A673 (cell line): ENCODE data around the gene ITGB8. TPM values are rescaled to one million over a fixed set of nuclear protein-coding genes. Genes with fewer than 3 reads are reported as not detected.

ENCODE experiments used
- BruUV-seq: library from RNA; stranded (reverse); fragments of 400-500 nt; replicated peaks from 2 replicates; lab custom pipeline; 2021; lab: Mats Ljungman, UMichigan
- CTCF ChIA-PET: fragments of 300-600 bp; sonication (Branson Sonifier 250); formaldehyde crosslinking; loops from one replicate; lab custom pipeline; 2022; ENCODE audit warnings: antibody characterized with exemption; lab: Charles Lee
- POLR2A ChIA-PET: fragments of 300-600 bp; sonication (Branson Sonifier 250); formaldehyde crosslinking; loops from one replicate; lab custom pipeline; 2022; ENCODE audit warnings: antibody characterized with exemption; ENCODE audit not compliant: low non-redundant PET; lab: Charles Lee
- DNase-seq: peaks from one replicate; pipeline ENCODE4 v3.0.0-alpha.2; 2015; ENCODE audit warnings: low spot score
- H3K27ac ChIP-seq: fragments of 200-600 bp; sonication (generic); 2 replicates; pipeline ENCODE4 v1.5.1; 2016; ENCODE audit warnings: mixed run types, low read depth, mild to moderate bottlenecking, mixed read lengths, antibody characterized with exemption, low read length; ENCODE audit not compliant: poor library complexity, severe bottlenecking
- H3K27me3 ChIP-seq: fragments of 200-600 bp; sonication (generic); replicated peaks from 2 replicates; pipeline ENCODE4 v1.6.1; 2017; ENCODE audit warnings: mixed run types, low read depth, mild to moderate bottlenecking, mixed read lengths, antibody characterized with exemption, low read length; ENCODE audit not compliant: insufficient read depth, poor library complexity
- H3K36me3 ChIP-seq: fragments of 200-600 bp; sonication (generic); 2 replicates; pipeline ENCODE4 v1.6.1; 2016; ENCODE audit warnings: mixed run types, mild to moderate bottlenecking, mixed read lengths, antibody characterized with exemption, low read length; ENCODE audit not compliant: insufficient read depth, poor library complexity, severe bottlenecking
- H3K4me1 ChIP-seq: fragments of 200-600 bp; sonication (generic); 2 replicates; pipeline ENCODE4 v1.6.1; 2017; ENCODE audit warnings: mixed run types, mild to moderate bottlenecking, mixed read lengths, antibody characterized with exemption, low read length; ENCODE audit not compliant: insufficient read depth, poor library complexity, severe bottlenecking
- H3K4me3 ChIP-seq: fragments of 200-600 bp; sonication (generic); 2 replicates; pipeline ENCODE4 v1.5.1; 2016; ENCODE audit warnings: low read depth, mixed run types, mild to moderate bottlenecking, mixed read lengths, low read length; ENCODE audit not compliant: poor library complexity, severe bottlenecking
- H3K9me3 ChIP-seq: fragments of 200-600 bp; sonication (generic); 2 replicates; pipeline ENCODE4 v1.6.1; 2016; ENCODE audit warnings: mixed run types, low read depth, mild to moderate bottlenecking, mixed read lengths, antibody characterized with exemption, low read length; ENCODE audit not compliant: poor library complexity, severe bottlenecking
- CTCF ChIP-seq: fragments of 300-800, 200-600 bp; sonication (generic); conservative IDR thresholded peaks from 2 replicates; pipeline ENCODE4 v1.5.1; 2017; ENCODE audit warnings: low read depth, mild to moderate bottlenecking, antibody characterized with exemption, low read length, moderate library complexity, mixed read lengths
- EZH2 ChIP-seq: fragments of 200-600 bp; sonication (generic); IDR thresholded peaks from 2 replicates; pipeline ENCODE4 v1.6.1; 2017; ENCODE audit warnings: borderline replicate concordance, low read depth, mild to moderate bottlenecking, mixed read lengths, antibody characterized with exemption, low read length; ENCODE audit not compliant: poor library complexity, severe bottlenecking
- intact Hi-C: fragments of 100-400 bp; cut with micrococcal nuclease; formaldehyde crosslinking; loops from one replicate; pipeline ENCODE4 v1.10.0; 2022; ENCODE audit not compliant: unreplicated experiment
- total RNA-seq: library from RNA; stranded (reverse); gene quantifications from 2 replicates; pipeline ENCODE4 v1.2.3, GENCODE V29; 2021

The ITGB8 gene
- total RNA-seq, 1 experiment from 2014 or later = 1.3 TPM

- TF ChIP-seq EZH2 (no peak), CTCF (no peak)
- Histone ChIP-seq H3K4me3 (no peak overlapping the region), H3K27me3 (no peaks in the 10 kb centered on the region), H3K4me1 (no peaks in the 10 kb centered on the region), H3K36me3 (no peaks in the 10 kb centered on the region), H3K27ac (no peak overlapping the region), H3K9me3 (no peaks in the 10 kb centered on the region)
- ChIA-PET CTCF (no interaction called here), POLR2A (no interaction called here)
- intact Hi-C loops = no loop called here
- BruUV-seq = no TSS peak
- no peak for DNase-seq
Measured at GRCh38 chr7:20358762-20359282, 28.1 kb downstream of the ITGB8 start.

GRCh38 chr7:20359341-20359963, 28.8 kb downstream of the ITGB8 start:
- BruUV-seq = no TSS peak
- Histone ChIP-seq H3K27me3 (no peaks in the 10 kb centered on the region), H3K36me3 (no peaks in the 10 kb centered on the region), H3K4me1 (no peaks in the 10 kb centered on the region), H3K4me3 (no peak overlapping the region), H3K9me3 (no peaks in the 10 kb centered on the region), H3K27ac (no peak overlapping the region)
- no peak for DNase-seq
- intact Hi-C loops = no loop called here
- ChIA-PET CTCF (no interaction called here), POLR2A (no interaction called here)
- TF ChIP-seq EZH2 = no peak
- TF ChIP-seq CTCF = no peak

- POLR2A ChIA-PET = no interaction called here
- DNase-seq = no peak
- H3K9me3 ChIP-seq = no peaks in the 10 kb centered on the region
- no peak overlapping the region for H3K27ac ChIP-seq
- CTCF ChIA-PET = no interaction called here
- no peaks in the 10 kb centered on the region for H3K4me1 ChIP-seq
- H3K36me3 ChIP-seq = no peaks in the 10 kb centered on the region
- BruUV-seq = no TSS peak
- no peak for TF ChIP-seq CTCF
- TF ChIP-seq EZH2 = no peak
- H3K4me3 ChIP-seq = no peak overlapping the region
- no peaks in the 10 kb centered on the region for H3K27me3 ChIP-seq
- intact Hi-C loops = no loop called here
Measured at GRCh38 chr7:20362574-20363253, 32.0 kb downstream of the ITGB8 start.
